T-helper 9 cell (primary cell): Measurements from ENCODE around the gene BSN.

Source experiments
- DNase-seq: peaks from one replicate; pipeline ENCODE4 v3.0.0-alpha.2; 2020

Gene BSN

GRCh38 chr3:49701388-49702077 lies 147.3 kb downstream of the BSN start:
- no peak for DNase-seq

GRCh38 chr3:49702672-49703071 lies 148.4 kb downstream of the BSN start:
- no peak for DNase-seq

- peak; percentile 36 for DNase-seq
Observed at GRCh38 chr3:49703443-49703927, 149.2 kb downstream of the BSN start.

GRCh38 chr3:49703956-49704355 lies 149.7 kb downstream of the BSN start:
- DNase-seq: no peak

GRCh38 chr3:49704629-49705028 lies 150.4 kb downstream of the BSN start:
- no peak for DNase-seq

GRCh38 chr3:49705390-49705960 lies 151.2 kb downstream of the BSN start:
- no peak for DNase-seq

- DNase-seq: no peak
Observed at GRCh38 chr3:49706456-49707112, 152.3 kb downstream of the BSN start.

GRCh38 chr3:49707113-49707480 lies 152.8 kb downstream of the BSN start:
- DNase-seq: no peak

GRCh38 chr3:49709852-49710251 lies 155.6 kb downstream of the BSN start:
- no peak for DNase-seq

GRCh38 chr3:49711489-49711888 lies 157.2 kb downstream of the BSN start:
- no peak for DNase-seq

- no peak for DNase-seq
Observed at GRCh38 chr3:49712166-49712565, 157.9 kb downstream of the BSN start.

GRCh38 chr3:49712631-49713317 lies 158.5 kb downstream of the BSN start:
- DNase-seq: no peak

- no peak for DNase-seq
Observed at GRCh38 chr3:49713336-49714105, 159.2 kb downstream of the BSN start.

- DNase-seq: no peak
Observed at GRCh38 chr3:49714728-49715550, 160.7 kb downstream of the BSN start.

- no peak for DNase-seq
Observed at GRCh38 chr3:49715611-49716121, 161.4 kb downstream of the BSN start.

GRCh38 chr3:49716169-49716568 lies 161.9 kb downstream of the BSN start:
- no peak for DNase-seq

GRCh38 chr3:49716691-49717210 lies 162.5 kb downstream of the BSN start:
- DNase-seq: no peak

GRCh38 chr3:49717211-49717958 lies 163.1 kb downstream of the BSN start:
- DNase-seq: no peak

GRCh38 chr3:49717959-49718857 lies 163.9 kb downstream of the BSN start:
- DNase-seq: no peak

- no peak for DNase-seq
Observed at GRCh38 chr3:49718858-49719213, 164.6 kb downstream of the BSN start.
